Rectal smooth muscle tissue (tissue), 1 donor: ENCODE measurements around the gene GBP3.
"Not testable (repeated sequence)": the region's sequence is repeated elsewhere in the genome, so short reads cannot be mapped to it uniquely, and the experiment has no call there.

Experiments
- H3K27ac ChIP-seq: one replicate; pipeline ENCODE4 v1.7.0; 2013; ENCODE audit warnings: low read depth, low read length, inconsistent platforms
- H3K27me3 ChIP-seq: one replicate; pipeline ENCODE4 v1.7.0; 2013; ENCODE audit warnings: low read length; ENCODE audit not compliant: control insufficient read depth, insufficient read depth
- H3K36me3 ChIP-seq: one replicate; pipeline ENCODE4 v1.7.0; 2013; ENCODE audit warnings: low read length; ENCODE audit not compliant: control insufficient read depth, insufficient read depth
- H3K4me1 ChIP-seq: one replicate; pipeline ENCODE4 v1.7.0; 2013; ENCODE audit warnings: low read length; ENCODE audit not compliant: control insufficient read depth, insufficient read depth
- H3K4me3 ChIP-seq: one replicate; pipeline ENCODE4 v1.7.0; 2013; ENCODE audit warnings: low read length
- H3K9ac ChIP-seq: one replicate; pipeline ENCODE4 v1.7.0; 2013; ENCODE audit warnings: low read length

GBP3 gene

GRCh38 chr1:88984569-88984968 lies 38.1 kb downstream of the GBP3 start:
- H3K36me3 ChIP-seq: peaks cover 3% of the 10 kb centered on the region
- no peaks in the 10 kb centered on the region for H3K27me3 ChIP-seq
- no peak overlapping the region for H3K27ac ChIP-seq
- H3K4me1 ChIP-seq: peaks cover 4% of the 10 kb centered on the region
- H3K9ac ChIP-seq: no peak overlapping the region
- no peak overlapping the region for H3K4me3 ChIP-seq

DNA sequence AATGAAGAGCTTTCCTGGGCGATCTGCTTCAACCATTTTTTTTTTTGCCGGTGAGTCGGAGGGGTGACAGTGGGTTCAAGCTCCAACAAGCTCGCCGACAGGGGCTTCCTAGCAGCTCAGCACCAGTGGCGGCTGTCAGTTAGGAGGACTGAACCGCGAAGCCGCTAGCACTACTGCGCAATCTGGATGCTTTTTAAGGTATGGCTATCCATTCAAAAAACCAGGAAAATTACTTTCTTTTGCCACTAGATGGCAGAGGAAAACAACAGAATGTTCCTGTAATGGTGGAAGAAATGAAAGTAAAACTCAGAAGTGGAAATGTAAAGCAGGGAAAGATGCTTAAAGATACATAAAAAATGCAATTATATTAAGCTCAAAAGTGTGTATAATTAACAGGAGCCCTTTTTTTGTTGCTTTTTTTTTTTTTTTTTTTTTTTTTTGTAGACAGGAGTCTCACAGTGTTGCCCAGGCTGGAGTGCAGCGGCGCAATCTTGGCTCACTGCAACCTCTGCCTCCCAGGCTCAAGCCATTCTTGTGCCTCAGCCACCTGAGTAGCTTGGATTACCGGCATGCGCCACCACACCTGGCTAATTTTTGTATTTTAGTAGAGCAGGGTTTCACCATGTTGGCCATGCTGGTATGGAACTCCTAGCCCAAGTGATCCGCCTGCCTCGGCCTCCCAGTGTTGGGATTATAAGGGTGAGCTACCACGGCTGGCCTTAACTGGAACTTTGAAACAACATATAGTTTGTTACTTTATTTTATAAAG lies 38.7 kb downstream of the GBP3 start:
- H3K36me3 ChIP-seq: peaks cover 3% of the 10 kb centered on the region
- H3K27me3 ChIP-seq: no peaks in the 10 kb centered on the region
- no peak overlapping the region for H3K9ac ChIP-seq
- peaks cover 7% of the 10 kb centered on the region for H3K4me1 ChIP-seq
- peak overlapping the region; percentile 7 for H3K4me3 ChIP-seq
- no peak overlapping the region for H3K27ac ChIP-seq

DNA sequence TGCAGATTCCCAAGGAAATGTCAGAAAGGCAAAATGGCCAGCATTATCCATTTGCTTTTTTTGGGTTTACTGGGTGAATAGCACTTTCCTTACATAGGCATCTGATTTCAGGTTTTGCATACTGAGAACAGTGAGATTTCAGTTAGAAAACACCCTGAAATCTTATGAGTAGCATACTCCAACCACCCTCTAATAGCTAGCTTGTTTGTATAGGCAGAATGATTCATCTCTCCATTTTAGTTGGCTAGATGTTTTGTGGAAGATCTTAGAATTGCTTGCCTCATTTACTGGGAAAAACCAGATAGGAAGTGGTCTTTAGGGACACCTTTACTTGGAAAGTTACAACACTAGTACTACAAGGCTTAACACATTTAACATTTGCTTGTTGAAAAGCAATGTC lies 40.6 kb downstream of the GBP3 start:
- H3K4me1 ChIP-seq: peaks cover 7% of the 10 kb centered on the region
- no peak overlapping the region for H3K9ac ChIP-seq
- peaks cover 3% of the 10 kb centered on the region for H3K36me3 ChIP-seq

GRCh38 chr1:88981506-88981905 lies 41.2 kb downstream of the GBP3 start:
- H3K27ac ChIP-seq, H3K4me1 ChIP-seq, H3K9ac ChIP-seq, H3K27me3 ChIP-seq, H3K4me3 ChIP-seq, H3K36me3 ChIP-seq: not testable (repeated sequence)

More for the DNA sequence above, 40.6 kb downstream of the GBP3 start:
- Histone ChIP-seq H3K27ac (no peak overlapping the region), H3K4me3 (no peak overlapping the region), H3K27me3 (no peaks in the 10 kb centered on the region)

- Histone ChIP-seq H3K4me1 (peaks cover 7% of the 10 kb centered on the region), H3K27me3 (no peaks in the 10 kb centered on the region), H3K36me3 (peaks cover 3% of the 10 kb centered on the region), H3K9ac (no peak overlapping the region), H3K4me3 (no peak overlapping the region), H3K27ac (no peak overlapping the region)
Measured at GRCh38 chr1:88980870-88981269, 41.8 kb downstream of the GBP3 start.

DNA sequence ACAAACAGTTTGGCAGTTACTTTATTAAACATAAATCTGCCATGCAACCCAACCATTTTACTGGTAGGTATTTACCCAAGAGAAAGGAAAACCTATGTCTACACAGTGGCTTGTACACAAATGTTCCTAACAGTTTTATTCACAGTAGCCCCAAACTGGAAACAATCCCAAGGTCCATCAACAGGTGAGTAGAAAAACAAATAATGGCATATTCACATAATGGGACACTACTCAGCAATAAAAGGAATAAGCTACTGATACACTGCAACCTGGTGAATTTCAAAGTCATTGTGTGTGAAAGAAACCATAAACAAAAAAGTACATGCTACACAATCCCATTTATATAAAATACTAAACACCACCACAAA lies 42.9 kb downstream of the GBP3 start:
- Histone ChIP-seq H3K27me3 (no peaks in the 10 kb centered on the region), H3K4me1 (peaks cover 7% of the 10 kb centered on the region), H3K36me3 (peaks cover 3% of the 10 kb centered on the region), H3K27ac (no peak overlapping the region), H3K4me3 (no peak overlapping the region), H3K9ac (no peak overlapping the region)

- no peak overlapping the region for H3K4me3 ChIP-seq
- H3K4me1 ChIP-seq: peaks cover 7% of the 10 kb centered on the region
- no peaks in the 10 kb centered on the region for H3K27me3 ChIP-seq
- H3K9ac ChIP-seq: no peak overlapping the region
- H3K36me3 ChIP-seq: peaks cover 3% of the 10 kb centered on the region
- no peak overlapping the region for H3K27ac ChIP-seq
Measured at GRCh38 chr1:88979054-88979748, 43.5 kb downstream of the GBP3 start.

DNA sequence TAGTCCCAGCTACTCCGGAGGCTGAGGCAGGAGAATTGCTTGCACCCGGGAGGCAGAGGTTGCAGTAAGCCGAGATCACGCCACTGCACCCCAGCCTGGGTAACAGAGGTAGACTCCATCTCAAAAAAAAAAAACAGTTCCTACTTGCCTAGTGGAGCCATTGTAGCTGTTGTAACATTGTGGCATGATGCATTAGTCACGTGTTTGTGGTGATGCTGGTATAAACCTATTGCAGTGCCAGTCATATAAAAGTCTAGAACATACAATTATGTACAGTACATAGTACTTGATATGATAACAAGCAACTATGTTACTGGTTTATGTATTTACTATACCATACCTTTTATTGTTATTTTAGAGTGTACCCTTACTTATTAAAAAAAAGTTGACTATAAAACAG lies 46.4 kb downstream of the GBP3 start:
- Histone ChIP-seq H3K27ac (no peak overlapping the region), H3K9ac (no peak overlapping the region), H3K4me3 (no peak overlapping the region), H3K36me3 (no peaks in the 10 kb centered on the region), H3K27me3 (no peaks in the 10 kb centered on the region), H3K4me1 (peaks cover 7% of the 10 kb centered on the region)

DNA sequence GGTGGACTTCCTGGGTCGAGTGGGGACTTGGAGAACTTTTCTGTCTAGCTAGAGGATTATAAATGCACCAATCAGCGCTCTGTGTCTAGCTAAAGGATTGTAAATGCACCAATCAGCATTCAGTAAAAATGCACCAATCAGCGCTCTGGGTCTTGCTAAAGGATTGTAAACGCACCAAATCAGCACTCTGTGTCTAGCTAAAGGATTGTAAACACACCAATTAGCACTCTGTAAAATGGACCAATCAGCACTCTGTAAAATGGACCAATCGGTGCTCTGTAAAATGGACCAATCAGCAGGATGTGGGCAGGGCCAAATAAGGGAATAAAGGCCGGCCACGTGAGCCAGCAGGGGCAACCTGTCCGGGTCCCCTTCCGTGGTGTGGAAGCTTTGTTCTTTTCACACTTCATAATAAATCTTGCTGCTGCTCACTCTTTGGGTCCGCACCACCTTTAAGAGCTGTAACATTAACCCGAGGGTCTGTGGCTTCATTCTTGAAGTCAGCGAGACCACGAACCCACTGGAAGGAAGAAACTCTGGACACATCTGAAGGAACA lies 48.0 kb downstream of the GBP3 start:
- H3K27ac ChIP-seq, H3K4me3 ChIP-seq: not testable (repeated sequence)

DNA sequence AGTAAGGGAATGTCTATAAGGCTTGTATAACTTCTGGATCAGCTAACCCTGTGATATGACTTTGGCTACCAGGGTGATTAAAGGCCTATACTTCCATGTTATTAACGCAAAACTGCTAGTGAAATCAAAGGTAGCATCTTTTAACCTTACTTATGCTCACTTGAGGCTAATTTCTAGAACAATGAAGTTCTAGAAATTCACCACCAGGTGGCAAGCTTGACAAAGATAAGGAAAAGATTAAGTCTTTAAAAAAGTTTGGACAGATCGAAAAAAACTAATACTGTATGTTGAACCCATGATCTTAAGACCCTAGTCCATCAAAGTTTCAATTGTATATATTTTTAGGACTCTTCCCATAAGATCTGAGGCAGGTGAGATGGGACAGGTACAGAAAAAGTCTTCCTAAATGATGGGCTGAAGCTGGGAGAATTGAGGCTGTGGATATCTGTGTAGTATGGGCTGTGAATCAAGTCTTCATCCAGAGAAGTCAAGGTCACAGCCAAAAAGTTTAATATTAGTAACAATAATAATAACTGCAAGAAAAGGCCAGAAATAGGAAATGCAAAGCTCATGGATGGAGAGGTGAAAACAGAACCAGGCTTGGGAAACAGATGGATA lies 49.0 kb downstream of the GBP3 start:
- H3K36me3 ChIP-seq: no peaks in the 10 kb centered on the region
- H3K27me3 ChIP-seq: no peaks in the 10 kb centered on the region
- H3K9ac ChIP-seq: no peak overlapping the region
- no peak overlapping the region for H3K27ac ChIP-seq
- H3K4me3 ChIP-seq: no peak overlapping the region
- H3K4me1 ChIP-seq: no peaks in the 10 kb centered on the region

More for the DNA sequence above, 48.0 kb downstream of the GBP3 start:
- H3K36me3 ChIP-seq, H3K9ac ChIP-seq, H3K4me1 ChIP-seq, H3K27me3 ChIP-seq: not testable (repeated sequence)

- Histone ChIP-seq H3K4me3 (no peak overlapping the region), H3K36me3 (peaks cover 13% of the 10 kb centered on the region), H3K4me1 (no peaks in the 10 kb centered on the region), H3K27ac (no peak overlapping the region), H3K9ac (no peak overlapping the region), H3K27me3 (no peaks in the 10 kb centered on the region)
Measured at GRCh38 chr1:88961647-88962275, 60.9 kb downstream of the GBP3 start.

- Histone ChIP-seq H3K27ac (no peak overlapping the region), H3K9ac (no peak overlapping the region), H3K4me1 (no peaks in the 10 kb centered on the region), H3K27me3 (no peaks in the 10 kb centered on the region), H3K4me3 (no peak overlapping the region), H3K36me3 (peaks cover 13% of the 10 kb centered on the region)
Measured at GRCh38 chr1:88961081-88961480, 61.6 kb downstream of the GBP3 start.
